A673 (cell line): ENCODE data around the gene SCRN1. TPM values are rescaled to one million over a fixed set of nuclear protein-coding genes. Genes with fewer than 3 reads are reported as not detected.

ENCODE experiments used
- BruUV-seq: library from RNA; stranded (reverse); fragments of 400-500 nt; replicated peaks from 2 replicates; lab custom pipeline; 2021; lab: Mats Ljungman, UMichigan
- CTCF ChIA-PET: fragments of 300-600 bp; sonication (Branson Sonifier 250); formaldehyde crosslinking; loops from one replicate; lab custom pipeline; 2022; ENCODE audit warnings: antibody characterized with exemption; lab: Charles Lee
- POLR2A ChIA-PET: fragments of 300-600 bp; sonication (Branson Sonifier 250); formaldehyde crosslinking; loops from one replicate; lab custom pipeline; 2022; ENCODE audit warnings: antibody characterized with exemption; ENCODE audit not compliant: low non-redundant PET; lab: Charles Lee
- DNase-seq: peaks from one replicate; pipeline ENCODE4 v3.0.0-alpha.2; 2015; ENCODE audit warnings: low spot score
- H3K27ac ChIP-seq: fragments of 200-600 bp; sonication (generic); 2 replicates; pipeline ENCODE4 v1.5.1; 2016; ENCODE audit warnings: mixed run types, low read depth, mild to moderate bottlenecking, mixed read lengths, antibody characterized with exemption, low read length; ENCODE audit not compliant: poor library complexity, severe bottlenecking
- H3K27me3 ChIP-seq: fragments of 200-600 bp; sonication (generic); replicated peaks from 2 replicates; pipeline ENCODE4 v1.6.1; 2017; ENCODE audit warnings: mixed run types, low read depth, mild to moderate bottlenecking, mixed read lengths, antibody characterized with exemption, low read length; ENCODE audit not compliant: insufficient read depth, poor library complexity
- H3K36me3 ChIP-seq: fragments of 200-600 bp; sonication (generic); 2 replicates; pipeline ENCODE4 v1.6.1; 2016; ENCODE audit warnings: mixed run types, mild to moderate bottlenecking, mixed read lengths, antibody characterized with exemption, low read length; ENCODE audit not compliant: insufficient read depth, poor library complexity, severe bottlenecking
- H3K4me1 ChIP-seq: fragments of 200-600 bp; sonication (generic); 2 replicates; pipeline ENCODE4 v1.6.1; 2017; ENCODE audit warnings: mixed run types, mild to moderate bottlenecking, mixed read lengths, antibody characterized with exemption, low read length; ENCODE audit not compliant: insufficient read depth, poor library complexity, severe bottlenecking
- H3K4me3 ChIP-seq: fragments of 200-600 bp; sonication (generic); 2 replicates; pipeline ENCODE4 v1.5.1; 2016; ENCODE audit warnings: low read depth, mixed run types, mild to moderate bottlenecking, mixed read lengths, low read length; ENCODE audit not compliant: poor library complexity, severe bottlenecking
- H3K9me3 ChIP-seq: fragments of 200-600 bp; sonication (generic); 2 replicates; pipeline ENCODE4 v1.6.1; 2016; ENCODE audit warnings: mixed run types, low read depth, mild to moderate bottlenecking, mixed read lengths, antibody characterized with exemption, low read length; ENCODE audit not compliant: poor library complexity, severe bottlenecking
- CTCF ChIP-seq: fragments of 300-800, 200-600 bp; sonication (generic); conservative IDR thresholded peaks from 2 replicates; pipeline ENCODE4 v1.5.1; 2017; ENCODE audit warnings: low read depth, mild to moderate bottlenecking, antibody characterized with exemption, low read length, moderate library complexity, mixed read lengths
- EZH2 ChIP-seq: fragments of 200-600 bp; sonication (generic); IDR thresholded peaks from 2 replicates; pipeline ENCODE4 v1.6.1; 2017; ENCODE audit warnings: borderline replicate concordance, low read depth, mild to moderate bottlenecking, mixed read lengths, antibody characterized with exemption, low read length; ENCODE audit not compliant: poor library complexity, severe bottlenecking
- intact Hi-C: fragments of 100-400 bp; cut with micrococcal nuclease; formaldehyde crosslinking; loops from one replicate; pipeline ENCODE4 v1.10.0; 2022; ENCODE audit not compliant: unreplicated experiment
- total RNA-seq: library from RNA; stranded (reverse); gene quantifications from 2 replicates; pipeline ENCODE4 v1.2.3, GENCODE V29; 2021

The SCRN1 gene
- total RNA-seq, 1 experiment from 2014 or later: 83.9 TPM

DNA sequence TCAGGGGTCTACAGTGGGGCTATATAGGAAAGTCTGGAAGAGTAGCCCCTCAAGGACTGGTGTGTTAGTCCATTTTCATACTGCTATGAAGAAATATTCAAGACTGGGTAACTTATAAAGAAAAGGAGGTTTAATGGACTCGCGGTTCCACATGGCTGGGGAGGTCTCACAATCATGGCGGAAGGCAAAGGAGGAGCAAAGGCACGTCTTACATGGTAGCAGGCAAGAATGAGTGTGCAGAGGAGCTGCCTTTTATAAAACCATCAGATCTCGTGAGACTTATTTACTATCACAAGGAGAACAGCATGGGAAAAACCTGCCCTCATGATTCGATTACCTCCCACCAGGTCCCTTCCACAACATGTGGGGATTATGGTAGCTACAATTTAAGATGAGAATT, 33.9 kb upstream of the SCRN1 start:
- POLR2A ChIA-PET: no interaction called here
- DNase-seq: no peak
- intact Hi-C loops: no loop called here
- no peaks in the 10 kb centered on the region for H3K27me3 ChIP-seq
- H3K4me1 ChIP-seq: peaks cover 13% of the 10 kb centered on the region
- CTCF ChIA-PET: no interaction called here
- TF ChIP-seq CTCF (no peak), EZH2 (no peak)
- no peak overlapping the region for H3K4me3 ChIP-seq
- peaks cover under 1% of the 10 kb centered on the region for H3K36me3 ChIP-seq
- no peaks in the 10 kb centered on the region for H3K9me3 ChIP-seq
- no TSS peak for BruUV-seq
- no peak overlapping the region for H3K27ac ChIP-seq

DNA sequence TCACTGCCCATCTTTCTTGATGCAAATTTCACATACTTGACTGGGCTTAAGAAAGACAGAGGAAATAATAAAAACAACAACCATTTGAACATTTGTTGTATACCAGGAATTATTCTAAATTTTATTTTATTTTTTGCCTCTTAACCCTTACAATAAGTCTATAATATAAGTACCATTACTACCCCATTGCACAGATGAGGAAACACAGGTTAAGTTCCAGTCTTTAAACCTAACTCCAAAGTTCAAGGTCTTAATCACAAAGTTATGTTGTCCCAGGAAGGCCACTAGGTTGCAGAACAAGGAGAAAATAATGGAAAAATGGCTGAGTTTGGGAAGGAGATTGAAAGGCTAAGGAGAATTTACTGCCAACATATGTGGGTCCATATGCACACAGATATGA, 33.4 kb upstream of the SCRN1 start:
- TF ChIP-seq EZH2: no peak
- TF ChIP-seq CTCF: no peak
- BruUV-seq: no TSS peak
- DNase-seq: no peak
- no peaks in the 10 kb centered on the region for H3K27me3 ChIP-seq
- H3K27ac ChIP-seq: no peak overlapping the region
- H3K4me1 ChIP-seq: peaks cover 13% of the 10 kb centered on the region
- ChIA-PET CTCF (no interaction called here), POLR2A (no interaction called here)
- H3K36me3 ChIP-seq: peaks cover 6% of the 10 kb centered on the region
- intact Hi-C loops: no loop called here
- H3K9me3 ChIP-seq: no peaks in the 10 kb centered on the region
- H3K4me3 ChIP-seq: no peak overlapping the region

- ChIA-PET POLR2A (no interaction called here), CTCF (no interaction called here)
- peaks cover 9% of the 10 kb centered on the region for H3K36me3 ChIP-seq
- no peak for DNase-seq
- no peak overlapping the region for H3K4me3 ChIP-seq
- intact Hi-C loops: loop anchor here (2.0 kb wide), 1 partner anchor 14 kb away; no protein-coding TSS in a partner anchor
- TF ChIP-seq CTCF: no peak
- no peak for TF ChIP-seq EZH2
- no peaks in the 10 kb centered on the region for H3K9me3 ChIP-seq
- H3K4me1 ChIP-seq: peaks cover 13% of the 10 kb centered on the region
- H3K27ac ChIP-seq: no peak overlapping the region
- no TSS peak for BruUV-seq
- H3K27me3 ChIP-seq: no peaks in the 10 kb centered on the region
Observed at GRCh38 chr7:30020535-30020934, 30.9 kb upstream of the SCRN1 start.
